Stomach smooth muscle (tissue), 2 donors: Measurements from ENCODE around the gene NDUFB10.

Source experiments
- H3K27ac ChIP-seq: one replicate; pipeline ENCODE4 v1.7.0; 2013; ENCODE audit warnings: mild to moderate bottlenecking, low read length, inconsistent platforms
- H3K27me3 ChIP-seq, 2 donors: one replicate each; pipeline ENCODE4 v1.7.0; 2013; ENCODE audit warnings: low read length in 2 of 2; ENCODE audit not compliant: insufficient read depth in 2 of 2, control insufficient read depth in 1 of 2
- H3K36me3 ChIP-seq, 2 donors: one replicate each; pipeline ENCODE4 v1.7.0; 2013; ENCODE audit warnings: low read length in 2 of 2; ENCODE audit not compliant: control insufficient read depth in 2 of 2, insufficient read depth in 2 of 2
- H3K4me1 ChIP-seq: one replicate; pipeline ENCODE4 v1.7.0; 2013; ENCODE audit warnings: low read length; ENCODE audit not compliant: control insufficient read depth, insufficient read depth
- H3K4me3 ChIP-seq, 2 donors: one replicate each; pipeline ENCODE4 v1.7.0; 2013; ENCODE audit warnings: low read length in 2 of 2
- H3K9ac ChIP-seq, 2 donors: one replicate each; pipeline ENCODE4 v1.7.0; 2013; ENCODE audit warnings: low read length in 2 of 2, mild to moderate bottlenecking in 1 of 2
- H3K9me3 ChIP-seq, 2 donors: one replicate each; pipeline ENCODE4 v1.7.0; 2013; ENCODE audit warnings: low read length in 2 of 2; ENCODE audit not compliant: control insufficient read depth in 2 of 2
- donor health status: healthy.
- donor health status: Pancreatic carcinoma.

Gene NDUFB10

DNA sequence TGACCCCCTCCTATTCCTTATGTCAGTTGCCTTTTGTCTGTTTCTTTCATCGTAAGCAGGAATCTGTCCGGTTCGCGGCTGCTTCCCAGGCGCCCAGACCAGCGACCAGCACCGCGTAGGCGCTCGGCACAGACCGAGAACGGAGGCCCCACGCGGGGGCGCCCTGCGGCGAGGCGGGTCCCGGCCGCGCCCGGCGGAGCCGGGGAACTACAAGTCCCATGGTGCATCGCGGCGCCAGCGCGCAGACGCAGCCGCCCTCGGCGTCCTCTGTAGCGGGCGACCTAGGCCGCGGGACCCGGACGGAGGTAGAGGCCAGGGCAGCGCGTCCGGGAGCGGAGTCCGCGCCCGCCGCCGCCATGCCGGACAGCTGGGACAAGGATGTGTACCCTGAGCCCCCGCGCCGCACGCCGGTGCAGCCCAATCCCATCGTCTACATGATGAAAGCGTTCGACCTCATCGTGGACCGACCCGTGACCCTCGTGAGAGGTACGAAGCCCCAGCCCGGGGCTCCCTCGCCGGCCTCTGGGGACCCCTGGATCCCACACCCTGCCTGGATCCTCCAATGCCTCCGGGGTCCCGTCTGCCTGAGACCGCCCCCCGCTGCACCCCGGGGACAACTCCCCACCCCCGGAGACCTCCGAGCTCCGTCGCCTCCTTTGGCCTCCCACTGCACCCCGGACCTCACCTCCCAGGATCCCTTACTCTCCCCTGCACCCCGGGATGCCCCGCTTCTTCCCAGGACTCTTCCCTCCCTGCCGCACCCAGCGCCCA is at the start of gene NDUFB10:
NDUFB10 (plus strand) TSS at position 270 of the 771 bp plus-strand sequence; CDS start at position 357, 87 bp downstream.
- Histone ChIP-seq H3K9me3 (no peaks in the 10 kb centered on the region), H3K4me3 (peak within 1 kb of the TSS; percentile 79 to 86), H3K27ac (peak within 1 kb of the TSS; percentile 87), H3K4me1 (peaks cover 24% of the 10 kb centered on the region), H3K36me3 (peaks cover 14 to 18% of the 10 kb centered on the region in 2 donors), H3K27me3 (no peaks in the 10 kb centered on the region), H3K9ac (peak within 1 kb of the TSS; percentile 90)

DNA sequence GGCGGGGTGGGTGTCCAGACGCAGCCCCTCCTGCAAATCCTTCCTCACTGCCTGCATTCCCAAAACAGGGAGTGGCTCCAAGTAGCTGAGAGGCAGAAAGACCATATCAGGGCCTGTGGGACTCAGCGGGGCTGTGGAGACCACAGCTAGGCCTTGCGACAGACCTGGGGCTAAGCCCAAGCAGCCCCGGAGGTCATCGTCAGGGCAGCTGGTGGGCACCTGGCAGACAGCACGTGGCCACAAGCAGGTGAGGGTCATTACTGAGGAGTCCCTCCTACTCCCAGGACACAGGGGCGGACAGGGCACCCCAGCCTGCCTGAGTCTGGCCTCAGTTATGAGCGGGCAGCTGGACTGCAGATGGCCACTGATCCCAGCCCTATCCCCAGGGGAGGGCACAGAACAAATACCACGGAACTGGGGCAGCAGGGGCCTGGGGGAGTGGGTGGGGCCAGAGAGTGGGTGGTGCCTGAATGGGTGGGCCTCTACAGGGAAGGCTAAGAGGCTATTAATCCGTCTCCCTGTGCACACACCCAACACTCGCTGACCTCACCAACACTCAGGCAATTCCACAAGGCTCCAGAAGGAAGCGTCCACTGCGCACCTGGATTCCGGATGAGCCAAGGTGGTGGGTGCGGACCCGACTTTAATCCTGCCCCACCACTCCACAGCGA is 49.6 kb upstream of the NDUFB10 start:
- H3K36me3 ChIP-seq, result no peaks in the 10 kb centered on the region
- H3K9me3 ChIP-seq, result no peaks in the 10 kb centered on the region
- H3K4me1 ChIP-seq, result no peaks in the 10 kb centered on the region
- H3K27me3 ChIP-seq, result peaks cover 12 to 28% of the 10 kb centered on the region in 2 donors
- no peak overlapping the region for H3K4me3 ChIP-seq
- H3K27ac ChIP-seq, result no peak overlapping the region
- H3K9ac ChIP-seq, result no peak overlapping the region

GRCh38 chr16:1911467-1912214 is 47.7 kb upstream of the NDUFB10 start:
- Histone ChIP-seq H3K27ac (no peak overlapping the region), H3K27me3 (peaks cover 11 to 34% of the 10 kb centered on the region in 2 donors), H3K9ac (no peak overlapping the region), H3K9me3 (no peaks in the 10 kb centered on the region), H3K4me1 (no peaks in the 10 kb centered on the region), H3K36me3 (no peaks in the 10 kb centered on the region), H3K4me3 (no peak overlapping the region)

GRCh38 chr16:1912215-1912543 is 47.2 kb upstream of the NDUFB10 start:
- H3K9me3 ChIP-seq, result no peaks in the 10 kb centered on the region
- H3K4me3 ChIP-seq, result no peak overlapping the region
- H3K36me3 ChIP-seq, result no peaks in the 10 kb centered on the region
- no peak overlapping the region for H3K27ac ChIP-seq
- no peak overlapping the region for H3K9ac ChIP-seq
- H3K27me3 ChIP-seq, result peaks cover 13 to 38% of the 10 kb centered on the region in 2 donors
- H3K4me1 ChIP-seq, result no peaks in the 10 kb centered on the region

DNA sequence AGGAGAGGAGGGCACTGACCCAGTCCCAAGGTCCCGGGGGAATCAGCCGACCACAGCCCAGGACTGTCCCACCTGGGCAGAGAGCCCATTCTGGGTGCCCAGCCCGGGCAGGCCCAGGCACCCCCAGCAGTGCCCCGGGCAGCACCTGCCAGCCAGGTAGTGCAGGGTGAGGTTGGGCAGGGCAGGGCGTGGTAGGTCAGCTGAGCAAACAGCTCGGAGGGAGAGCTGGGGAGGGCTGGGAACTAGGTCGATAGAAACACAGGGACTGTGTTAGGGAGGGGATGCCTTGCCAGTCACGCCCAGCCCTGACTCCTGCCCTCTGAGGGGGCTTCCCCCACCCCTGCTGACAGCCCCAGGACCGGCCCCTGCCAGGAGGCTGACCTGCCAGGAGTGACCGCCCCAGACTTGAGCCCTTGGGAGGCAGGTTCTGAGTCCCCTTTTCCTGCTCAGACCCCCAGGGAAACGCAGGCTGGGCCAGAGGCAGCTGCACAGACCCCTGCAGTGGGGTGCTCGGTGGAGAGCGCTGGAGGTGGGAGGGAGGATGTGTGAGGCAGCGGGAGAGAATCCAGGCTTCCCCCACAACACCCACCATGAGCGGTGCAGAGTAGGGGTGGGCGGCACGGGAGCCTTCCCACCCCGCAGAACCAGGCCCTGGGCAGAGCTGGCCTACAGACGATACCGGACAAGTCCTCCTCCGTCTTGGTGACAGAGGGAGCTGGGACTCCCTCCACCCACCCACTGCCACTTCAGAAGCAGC is 45.8 kb upstream of the NDUFB10 start:
- no peaks in the 10 kb centered on the region for H3K9me3 ChIP-seq
- H3K27ac ChIP-seq, result no peak overlapping the region
- H3K27me3 ChIP-seq, result peaks cover 19 to 44% of the 10 kb centered on the region in 2 donors
- peaks cover 1% of the 10 kb centered on the region for H3K4me1 ChIP-seq
- H3K9ac ChIP-seq, result no peak overlapping the region
- no peak overlapping the region for H3K4me3 ChIP-seq
- H3K36me3 ChIP-seq, result no peaks in the 10 kb centered on the region

- Histone ChIP-seq H3K9ac (no peak overlapping the region), H3K4me1 (peaks cover 4% of the 10 kb centered on the region), H3K9me3 (no peaks in the 10 kb centered on the region), H3K36me3 (no peaks in the 10 kb centered on the region), H3K27ac (no peak overlapping the region), H3K4me3 (no peak overlapping the region), H3K27me3 (peaks cover 23 to 47% of the 10 kb centered on the region in 2 donors)
Measured at GRCh38 chr16:1914084-1914608, 45.2 kb upstream of the NDUFB10 start.

GRCh38 chr16:1914988-1915387 is 44.4 kb upstream of the NDUFB10 start:
- Histone ChIP-seq H3K27me3 (peaks cover 29 to 49% of the 10 kb centered on the region in 2 donors), H3K4me3 (no peak overlapping the region), H3K4me1 (peaks cover 4% of the 10 kb centered on the region), H3K27ac (no peak overlapping the region), H3K9ac (no peak overlapping the region), H3K36me3 (no peaks in the 10 kb centered on the region), H3K9me3 (no peaks in the 10 kb centered on the region)

- Histone ChIP-seq H3K27ac (no peak overlapping the region), H3K9me3 (no peaks in the 10 kb centered on the region), H3K4me3 (no peak overlapping the region), H3K9ac (no peak overlapping the region), H3K36me3 (no peaks in the 10 kb centered on the region), H3K27me3 (peaks cover 37 to 55% of the 10 kb centered on the region in 2 donors), H3K4me1 (peaks cover 4% of the 10 kb centered on the region)
Measured at GRCh38 chr16:1915732-1916639, 43.4 kb upstream of the NDUFB10 start.

DNA sequence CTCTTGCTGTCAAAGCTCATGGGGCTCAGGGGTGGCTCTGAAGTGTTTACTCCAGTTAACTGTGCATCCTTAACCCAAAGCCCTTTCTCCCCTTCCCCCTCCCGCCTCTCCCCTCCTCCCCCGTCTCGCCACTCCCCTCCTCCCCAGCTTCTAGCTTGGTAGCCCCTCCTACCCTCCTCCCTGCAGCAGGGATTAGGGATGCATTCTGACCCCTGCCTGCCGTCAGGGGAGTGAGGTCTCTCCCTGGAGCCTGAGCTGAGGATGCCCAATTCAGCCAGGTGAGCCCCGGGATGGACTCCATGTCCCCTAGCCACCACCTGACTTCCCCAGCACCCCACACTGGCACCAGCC is 42.7 kb upstream of the NDUFB10 start:
- Histone ChIP-seq H3K4me3 (no peak overlapping the region), H3K36me3 (no peaks in the 10 kb centered on the region)

More for the DNA sequence above, 42.7 kb upstream of the NDUFB10 start:
- Histone ChIP-seq H3K9me3 (no peaks in the 10 kb centered on the region), H3K27ac (no peak overlapping the region), H3K4me1 (peaks cover 4% of the 10 kb centered on the region), H3K9ac (no peak overlapping the region), H3K27me3 (peaks cover 43 to 59% of the 10 kb centered on the region in 2 donors)
